Lower lobe of right lung (tissue), 2 donors: ENCODE measurements around the gene CITED2. TPM values are rescaled to one million over a fixed set of nuclear protein-coding genes. Genes with fewer than 3 reads are reported as not detected.
A peak's percentile ranks its signal among the peaks of the same experiment; 100 is the strongest.

Experiments used
- ATAC-seq, 2 donors: fragments of 200-7000 bp; cut with Tn5 transposase; one replicate each; pipeline ENCODE4 v1.9.1; 2020 to 2022; ENCODE audit warnings: mild to moderate bottlenecking in 2 of 2, moderate library complexity in 2 of 2
- DNase-seq: peaks from one replicate; pipeline ENCODE4 v3.0.0-alpha.2; 2020
- H3K27ac ChIP-seq: fragments of 200-600 bp; one replicate; pipeline ENCODE4 v1.8.0; 2022
- H3K27me3 ChIP-seq: fragments of 200-600 bp; one replicate; pipeline ENCODE4 v1.8.0; 2022; ENCODE audit warnings: low read depth
- H3K36me3 ChIP-seq: fragments of 200-600 bp; one replicate; pipeline ENCODE4 v1.8.0; 2022; ENCODE audit warnings: mild to moderate bottlenecking
- H3K4me1 ChIP-seq: fragments of 200-600 bp; one replicate; pipeline ENCODE4 v1.8.0; 2022
- H3K4me3 ChIP-seq: fragments of 200-600 bp; one replicate; pipeline ENCODE4 v1.8.0; 2022; ENCODE audit warnings: mild to moderate bottlenecking
- H3K9me3 ChIP-seq: fragments of 200-600 bp; one replicate; pipeline ENCODE4 v1.8.0; 2022
- intact Hi-C: fragments of 100-400 bp; cut with DNase I; formaldehyde crosslinking; loops from one replicate; pipeline ENCODE4 v1.11.0; 2022
- total RNA-seq: library from RNA; stranded (reverse); fragmentation: NEBNext Ultra II Directional; extraction: Animal tissue kit (Norgen Biotek cat#: 25700); gene quantifications from one replicate; pipeline ENCODE4 v1.2.1, GENCODE V29; 2021
- TF ChIP-seq, protein P1 (sequence below): fragments of 200-600 bp; IDR thresholded peaks from one replicate; pipeline ENCODE4 v1.8.0; 2022; ENCODE audit warnings: antibody characterized with exemption, mild to moderate bottlenecking
- donor health status: DM: no; HTN: yes; CAD: no; lungs with severe emphysema.

CITED2 gene
- total RNA-seq, 1 donor from 2014 or later, result 275 TPM

DNA sequence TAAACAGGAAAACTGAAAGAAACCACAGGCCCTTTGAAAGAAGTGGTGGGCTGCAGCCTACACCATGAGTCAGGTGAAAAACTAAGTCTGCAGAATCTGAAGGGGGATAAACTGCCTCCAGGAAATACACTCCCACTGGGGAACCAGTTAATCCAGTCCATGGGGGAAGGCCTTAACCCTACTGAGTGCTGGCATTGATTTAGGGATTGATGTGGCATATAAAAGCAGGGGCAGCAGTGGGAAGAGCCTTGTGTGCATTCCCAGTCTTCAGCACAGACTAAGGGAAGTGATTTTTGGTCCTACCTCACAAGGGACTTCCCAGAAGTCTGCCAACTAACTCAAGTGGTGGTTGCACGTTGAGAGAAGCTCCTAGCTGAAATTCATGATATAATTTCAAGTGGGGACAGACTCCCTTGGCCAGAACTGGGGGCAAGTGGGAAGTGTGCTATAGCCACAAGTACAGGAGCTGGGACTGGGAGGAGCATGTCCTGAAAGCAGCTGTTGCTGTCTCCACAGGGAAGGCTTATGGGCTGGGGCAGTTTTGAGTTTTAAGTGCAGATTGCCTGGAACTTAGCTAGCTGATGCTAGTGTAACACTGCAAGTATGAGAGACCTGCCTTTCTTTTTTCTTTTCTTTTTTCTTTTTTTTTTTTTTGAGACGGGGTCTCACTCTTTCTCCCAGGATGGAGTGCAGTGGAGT, 31.2 kb downstream of the CITED2 start:
- ATAC-seq (no peak), DNase-seq (no peak)
- Histone ChIP-seq H3K4me3 (no peak overlapping the region), H3K9me3 (no peaks in the 10 kb centered on the region), H3K27me3 (no peaks in the 10 kb centered on the region), H3K27ac (no peak overlapping the region), H3K4me1 (peaks cover 10% of the 10 kb centered on the region), H3K36me3 (no peaks in the 10 kb centered on the region)
- intact Hi-C loops, result loop anchor here (10.0 kb wide), 1 partner anchor 118 kb away; no protein-coding TSS in a partner anchor
- TF ChIP-seq, protein P1, sequence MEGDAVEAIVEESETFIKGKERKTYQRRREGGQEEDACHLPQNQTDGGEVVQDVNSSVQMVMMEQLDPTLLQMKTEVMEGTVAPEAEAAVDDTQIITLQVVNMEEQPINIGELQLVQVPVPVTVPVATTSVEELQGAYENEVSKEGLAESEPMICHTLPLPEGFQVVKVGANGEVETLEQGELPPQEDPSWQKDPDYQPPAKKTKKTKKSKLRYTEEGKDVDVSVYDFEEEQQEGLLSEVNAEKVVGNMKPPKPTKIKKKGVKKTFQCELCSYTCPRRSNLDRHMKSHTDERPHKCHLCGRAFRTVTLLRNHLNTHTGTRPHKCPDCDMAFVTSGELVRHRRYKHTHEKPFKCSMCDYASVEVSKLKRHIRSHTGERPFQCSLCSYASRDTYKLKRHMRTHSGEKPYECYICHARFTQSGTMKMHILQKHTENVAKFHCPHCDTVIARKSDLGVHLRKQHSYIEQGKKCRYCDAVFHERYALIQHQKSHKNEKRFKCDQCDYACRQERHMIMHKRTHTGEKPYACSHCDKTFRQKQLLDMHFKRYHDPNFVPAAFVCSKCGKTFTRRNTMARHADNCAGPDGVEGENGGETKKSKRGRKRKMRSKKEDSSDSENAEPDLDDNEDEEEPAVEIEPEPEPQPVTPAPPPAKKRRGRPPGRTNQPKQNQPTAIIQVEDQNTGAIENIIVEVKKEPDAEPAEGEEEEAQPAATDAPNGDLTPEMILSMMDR, result no peak

DNA sequence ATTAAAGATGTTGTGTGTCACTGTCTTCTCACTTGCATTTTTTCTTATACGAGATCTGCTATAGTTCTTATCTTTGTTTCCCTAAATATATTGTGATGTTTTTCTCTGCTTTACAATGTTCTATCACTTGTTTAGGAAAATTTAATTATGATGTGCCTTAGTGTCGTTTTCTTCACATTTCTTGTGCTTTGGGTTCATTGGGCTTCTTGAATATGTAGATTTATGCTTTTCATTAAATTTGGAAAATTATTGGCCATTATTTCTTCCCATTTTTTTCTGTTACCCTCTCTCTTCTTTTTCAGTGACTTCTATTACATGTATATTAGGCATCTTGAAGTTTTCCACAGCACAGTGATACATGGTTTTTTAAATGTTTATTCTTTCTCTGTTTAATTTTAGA, 33.4 kb downstream of the CITED2 start:
- H3K9me3 ChIP-seq, result no peaks in the 10 kb centered on the region
- TF ChIP-seq, protein P1, result no peak
- no peak overlapping the region for H3K27ac ChIP-seq
- no peak for ATAC-seq
- H3K36me3 ChIP-seq, result no peaks in the 10 kb centered on the region
- DNase-seq, result no peak
- intact Hi-C loops, result loop anchor here (10.0 kb wide), 1 partner anchor 116 kb away; no protein-coding TSS in a partner anchor
- no peak overlapping the region for H3K4me3 ChIP-seq
- H3K27me3 ChIP-seq, result no peaks in the 10 kb centered on the region
- peaks cover 13% of the 10 kb centered on the region for H3K4me1 ChIP-seq

DNA sequence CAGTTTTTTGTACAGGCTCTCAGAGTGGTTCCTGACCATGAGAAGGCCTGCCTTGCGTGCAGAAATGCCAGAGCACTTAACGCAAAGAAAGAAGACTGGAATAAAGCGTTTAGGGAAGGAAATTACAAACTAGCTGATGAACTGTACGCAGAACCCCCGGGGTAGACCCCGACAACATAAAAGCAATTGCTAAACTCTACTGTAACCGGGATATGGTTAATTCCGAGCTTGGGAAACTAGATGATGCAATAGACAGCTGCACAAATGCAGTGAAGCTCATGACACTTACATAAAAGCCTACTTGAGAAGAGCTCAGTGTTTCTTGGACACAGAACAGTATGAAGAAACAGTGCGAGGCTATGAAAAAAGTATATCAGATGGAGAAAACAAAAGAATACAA, 35.7 kb downstream of the CITED2 start:
- no peaks in the 10 kb centered on the region for H3K9me3 ChIP-seq
- H3K4me1 ChIP-seq, result peaks cover 18% of the 10 kb centered on the region
- H3K27me3 ChIP-seq, result no peaks in the 10 kb centered on the region
- intact Hi-C loops, result no loop called here
- DNase-seq, result no peak
- TF ChIP-seq, protein P1, result no peak
- H3K36me3 ChIP-seq, result no peaks in the 10 kb centered on the region
- peak overlapping the region; percentile 39 for H3K27ac ChIP-seq
- peak; percentile 72 to 75 for ATAC-seq
- H3K4me3 ChIP-seq, result no peak overlapping the region

DNA sequence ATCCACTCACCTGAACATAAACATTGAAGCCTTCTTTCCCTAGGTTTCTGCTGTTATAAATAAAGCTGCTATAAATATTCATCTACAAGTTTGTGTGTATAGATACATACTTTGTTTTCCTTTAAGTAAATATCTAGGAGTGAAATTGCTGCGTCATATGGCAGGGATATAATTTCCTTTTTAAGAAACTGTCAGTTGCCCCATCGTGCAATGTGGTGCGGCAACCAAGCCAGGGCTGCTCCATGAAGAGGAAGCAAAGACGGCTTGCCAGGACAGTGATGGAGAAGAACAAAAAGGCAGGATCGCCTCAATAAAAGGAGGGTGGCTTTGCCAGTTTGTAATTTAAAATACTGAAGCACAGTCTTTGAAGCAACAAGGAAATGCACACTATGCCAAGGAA, 36.6 kb downstream of the CITED2 start:
- peak; percentile 67 to 72 for ATAC-seq
- no peak overlapping the region for H3K27ac ChIP-seq
- TF ChIP-seq, protein P1, result no peak
- H3K9me3 ChIP-seq, result no peaks in the 10 kb centered on the region
- H3K4me1 ChIP-seq, result peaks cover 18% of the 10 kb centered on the region
- DNase-seq, result peak; percentile 51
- H3K4me3 ChIP-seq, result no peak overlapping the region
- H3K36me3 ChIP-seq, result no peaks in the 10 kb centered on the region
- intact Hi-C loops, result no loop called here
- no peaks in the 10 kb centered on the region for H3K27me3 ChIP-seq

DNA sequence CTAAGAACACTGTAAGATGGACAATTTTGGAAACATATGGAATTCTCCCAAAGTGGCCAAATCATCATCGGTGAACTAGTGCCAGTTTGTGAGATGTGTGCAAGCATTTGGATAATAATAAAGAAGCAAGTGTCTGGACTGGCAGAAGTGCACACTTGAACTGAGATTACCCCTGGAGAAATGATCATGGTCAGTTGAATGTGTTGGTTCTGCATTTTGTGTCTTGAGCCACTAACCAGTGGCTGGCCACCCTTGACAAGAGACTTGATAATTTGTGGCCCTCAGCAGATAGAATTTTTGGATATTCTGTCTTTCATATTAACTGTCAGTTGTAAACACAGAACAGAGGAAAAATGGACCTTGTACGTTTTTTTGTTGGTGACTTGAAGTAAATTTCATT, 37.4 kb downstream of the CITED2 start:
- intact Hi-C loops, result no loop called here
- Histone ChIP-seq H3K27ac (no peak overlapping the region), H3K9me3 (no peaks in the 10 kb centered on the region), H3K36me3 (no peaks in the 10 kb centered on the region), H3K4me3 (no peak overlapping the region), H3K27me3 (no peaks in the 10 kb centered on the region), H3K4me1 (peaks cover 18% of the 10 kb centered on the region)
- TF ChIP-seq, protein P1, result no peak
- ATAC-seq (no peak), DNase-seq (no peak)
